ENCODE measurements around the gene GTF2H4.

Gene GTF2H4

DNA sequence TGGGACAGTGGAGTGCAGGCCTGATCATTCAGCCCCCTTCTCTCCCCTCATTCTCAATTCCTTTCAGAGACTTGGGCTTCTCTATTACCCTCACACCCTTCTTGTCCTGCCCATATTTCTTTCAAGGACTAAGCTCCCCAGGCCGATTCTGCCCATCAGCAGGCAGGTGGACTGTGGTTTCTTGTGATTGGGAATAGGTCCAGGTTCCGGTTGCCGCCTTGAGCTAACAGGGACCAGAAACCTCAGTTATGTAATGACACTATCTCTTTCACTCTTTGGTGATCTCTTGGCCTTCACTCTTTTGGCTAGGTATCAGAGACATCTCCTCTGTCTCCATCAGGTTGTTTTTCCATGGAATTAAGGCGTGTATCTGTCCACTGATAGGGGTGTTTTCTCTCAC lies 39.2 kb downstream of the GTF2H4 start:
- no peaks in the 10 kb centered on the region for H3F3A ChIP-seq (ENCODE audit: control insufficient read depth, insufficient read depth)
- no peaks in the 10 kb centered on the region for H3K9me2 ChIP-seq (replicated peaks; ENCODE audit: control insufficient read depth, low read length)
- no peak overlapping the region for H3K27ac ChIP-seq (ENCODE audit: low read depth, low read length)
- H4K20me1 ChIP-seq (ENCODE audit: control insufficient read depth, insufficient read depth, low read depth, low read length): no peaks in the 10 kb centered on the region
- TF ChIP-seq EZH2phosphoT487 (IDR thresholded peaks at IDR 0.05; ENCODE audit: borderline replicate concordance, low read length): no peak
- TF ChIP-seq, protein P1, sequence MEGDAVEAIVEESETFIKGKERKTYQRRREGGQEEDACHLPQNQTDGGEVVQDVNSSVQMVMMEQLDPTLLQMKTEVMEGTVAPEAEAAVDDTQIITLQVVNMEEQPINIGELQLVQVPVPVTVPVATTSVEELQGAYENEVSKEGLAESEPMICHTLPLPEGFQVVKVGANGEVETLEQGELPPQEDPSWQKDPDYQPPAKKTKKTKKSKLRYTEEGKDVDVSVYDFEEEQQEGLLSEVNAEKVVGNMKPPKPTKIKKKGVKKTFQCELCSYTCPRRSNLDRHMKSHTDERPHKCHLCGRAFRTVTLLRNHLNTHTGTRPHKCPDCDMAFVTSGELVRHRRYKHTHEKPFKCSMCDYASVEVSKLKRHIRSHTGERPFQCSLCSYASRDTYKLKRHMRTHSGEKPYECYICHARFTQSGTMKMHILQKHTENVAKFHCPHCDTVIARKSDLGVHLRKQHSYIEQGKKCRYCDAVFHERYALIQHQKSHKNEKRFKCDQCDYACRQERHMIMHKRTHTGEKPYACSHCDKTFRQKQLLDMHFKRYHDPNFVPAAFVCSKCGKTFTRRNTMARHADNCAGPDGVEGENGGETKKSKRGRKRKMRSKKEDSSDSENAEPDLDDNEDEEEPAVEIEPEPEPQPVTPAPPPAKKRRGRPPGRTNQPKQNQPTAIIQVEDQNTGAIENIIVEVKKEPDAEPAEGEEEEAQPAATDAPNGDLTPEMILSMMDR (IDR thresholded peaks at IDR 0.05; ENCODE audit: low read depth, low read length, poor library complexity, severe bottlenecking): no peak
- H3K4me1 ChIP-seq (ENCODE audit: control insufficient read depth, low read length): no peaks in the 10 kb centered on the region
- H3K27me3 ChIP-seq (ENCODE audit: control insufficient read depth, low read length): peaks cover 35% of the 10 kb centered on the region
- no peaks in the 10 kb centered on the region for H3K36me3 ChIP-seq (ENCODE audit: control insufficient read depth, low read length)
- no peak overlapping the region for H3K4me3 ChIP-seq (ENCODE audit: low read length)
- H3K4me2 ChIP-seq (ENCODE audit: low read length): no peak overlapping the region
- no peaks in the 10 kb centered on the region for H3K79me2 ChIP-seq (ENCODE audit: control insufficient read depth, low read length)
- no peaks in the 10 kb centered on the region for H3K9me3 ChIP-seq (ENCODE audit: control insufficient read depth, insufficient read depth, low read length)

DNA sequence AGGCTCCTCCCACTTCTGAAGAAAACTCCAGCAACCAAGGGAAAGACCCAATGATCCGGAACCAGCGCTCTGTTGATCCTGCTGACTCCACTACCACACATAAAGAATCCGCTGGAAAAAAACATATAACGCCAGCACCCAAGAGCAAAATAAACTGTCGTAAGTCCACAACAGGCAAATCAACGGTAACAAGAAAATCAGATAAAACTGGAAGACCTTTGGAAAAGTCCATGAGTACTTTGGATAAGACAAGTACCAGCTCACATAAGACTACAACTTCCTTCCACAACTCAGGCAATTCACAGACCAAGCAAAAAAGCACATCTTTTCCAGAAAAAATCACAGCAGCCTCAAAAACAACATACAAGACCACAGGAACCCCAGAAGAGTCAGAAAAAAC lies 40.8 kb downstream of the GTF2H4 start:
- H3K27ac ChIP-seq (ENCODE audit: low read depth, low read length): no peak overlapping the region
- H3K27me3 ChIP-seq (ENCODE audit: control insufficient read depth, low read length): peaks cover 42% of the 10 kb centered on the region
- H3K36me3 ChIP-seq (ENCODE audit: control insufficient read depth, low read length): no peaks in the 10 kb centered on the region

DNA sequence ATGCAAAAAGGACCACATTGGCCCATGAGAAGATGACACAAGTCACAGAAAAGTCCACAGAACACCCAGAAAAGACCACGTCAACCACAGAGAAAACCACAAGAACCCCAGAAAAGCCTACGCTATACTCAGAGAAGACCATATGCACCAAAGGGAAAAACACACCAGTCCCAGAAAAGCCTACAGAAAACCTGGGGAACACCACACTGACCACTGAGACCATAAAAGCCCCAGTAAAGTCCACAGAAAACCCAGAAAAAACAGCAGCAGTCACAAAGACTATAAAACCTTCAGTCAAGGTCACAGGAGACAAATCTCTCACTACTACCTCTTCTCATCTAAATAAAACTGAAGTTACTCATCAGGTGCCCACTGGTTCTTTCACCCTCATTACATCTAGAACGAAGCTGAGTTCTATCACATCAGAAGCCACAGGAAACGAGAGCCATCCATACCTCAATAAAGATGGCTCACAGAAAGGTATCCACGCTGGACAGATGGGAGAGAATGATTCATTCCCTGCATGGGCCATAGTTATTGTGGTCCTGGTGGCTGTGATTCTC lies 44.0 kb downstream of the GTF2H4 start:
- no peak overlapping the region for H3K4me3 ChIP-seq (ENCODE audit: low read length)
- H3K36me3 ChIP-seq (ENCODE audit: control insufficient read depth, low read length): no peaks in the 10 kb centered on the region
- no peak overlapping the region for H3K4me2 ChIP-seq (ENCODE audit: low read length)
- no peak overlapping the region for H3K27ac ChIP-seq (ENCODE audit: low read depth, low read length)
- no peaks in the 10 kb centered on the region for H3K9me2 ChIP-seq (replicated peaks; ENCODE audit: control insufficient read depth, low read length)
- H4K20me1 ChIP-seq (ENCODE audit: control insufficient read depth, insufficient read depth, low read depth, low read length): no peaks in the 10 kb centered on the region
- H3K4me1 ChIP-seq (ENCODE audit: control insufficient read depth, low read length): peaks cover 13% of the 10 kb centered on the region
- TF ChIP-seq, protein P1 (IDR thresholded peaks at IDR 0.05; ENCODE audit: low read depth, low read length, poor library complexity, severe bottlenecking): no peak
- no peak for TF ChIP-seq EZH2phosphoT487 (IDR thresholded peaks at IDR 0.05; ENCODE audit: borderline replicate concordance, low read length)
- peaks cover 61% of the 10 kb centered on the region for H3K27me3 ChIP-seq (ENCODE audit: control insufficient read depth, low read length)
- H3F3A ChIP-seq (ENCODE audit: control insufficient read depth, insufficient read depth): no peaks in the 10 kb centered on the region
- H3K79me2 ChIP-seq (ENCODE audit: control insufficient read depth, low read length): no peaks in the 10 kb centered on the region
- H3K9me3 ChIP-seq (ENCODE audit: control insufficient read depth, insufficient read depth, low read length): no peaks in the 10 kb centered on the region

More for the DNA sequence above, 40.8 kb downstream of the GTF2H4 start:
- no peaks in the 10 kb centered on the region for H3K4me1 ChIP-seq (ENCODE audit: control insufficient read depth, low read length)
- no peak overlapping the region for H3K4me2 ChIP-seq (ENCODE audit: low read length)
- no peak overlapping the region for H3K4me3 ChIP-seq (ENCODE audit: low read length)
- no peaks in the 10 kb centered on the region for H3K9me3 ChIP-seq (ENCODE audit: control insufficient read depth, insufficient read depth, low read length)
- no peaks in the 10 kb centered on the region for H3F3A ChIP-seq (ENCODE audit: control insufficient read depth, insufficient read depth)
- TF ChIP-seq EZH2phosphoT487 (IDR thresholded peaks at IDR 0.05; ENCODE audit: borderline replicate concordance, low read length): no peak
- TF ChIP-seq, protein P1 (IDR thresholded peaks at IDR 0.05; ENCODE audit: low read depth, low read length, poor library complexity, severe bottlenecking): no peak
- no peaks in the 10 kb centered on the region for H4K20me1 ChIP-seq (ENCODE audit: control insufficient read depth, insufficient read depth, low read depth, low read length)
- no peaks in the 10 kb centered on the region for H3K79me2 ChIP-seq (ENCODE audit: control insufficient read depth, low read length)
- H3K9me2 ChIP-seq (replicated peaks; ENCODE audit: control insufficient read depth, low read length): no peaks in the 10 kb centered on the region
